HepG2 (cell line): Measurements from ENCODE around the gene ABCC3. TPM values are rescaled to one million over a fixed set of nuclear protein-coding genes. Genes with fewer than 3 reads are reported as not detected.

Experiments used
- BCL3 ChIP-seq: sonication (generic); formaldehyde crosslinking; IDR thresholded peaks from 2 replicates; pipeline ENCODE4 v1.5.1; 2020; ENCODE audit warnings: mild to moderate bottlenecking, missing genetic modification reagents, moderate library complexity
- CTCF ChIP-seq: sonication (generic); formaldehyde crosslinking; IDR thresholded peaks from 2 replicates; pipeline ENCODE4 v1.5.0; 2020; ENCODE audit warnings: mild to moderate bottlenecking, missing genetic modification reagents, moderate library complexity
- ETV5 ChIP-seq: IDR thresholded peaks from 2 replicates; pipeline ENCODE4 v1.6.1; 2018; ENCODE audit warnings: missing biosample characterization, missing genetic modification reagents, inconsistent platforms, borderline replicate concordance
- KLF6 ChIP-seq: IDR thresholded peaks from 2 replicates; pipeline ENCODE4 v1.8.0; 2016; ENCODE audit warnings: missing biosample characterization, missing genetic modification reagents
- MAX ChIP-seq: IDR thresholded peaks from 2 replicates; pipeline ENCODE4 v1.6.1; 2012; ENCODE audit warnings: inconsistent platforms
- MED1 ChIP-seq: sonication (generic); formaldehyde crosslinking; IDR thresholded peaks from 2 replicates; pipeline ENCODE4 v1.4.0; 2020; ENCODE audit warnings: missing genetic modification reagents
- NAIF1 ChIP-seq: sonication (generic); formaldehyde crosslinking; IDR thresholded peaks from 2 replicates; pipeline ENCODE4 v1.5.0; 2020; ENCODE audit warnings: mild to moderate bottlenecking, missing genetic modification reagents, borderline replicate concordance
- POLR2A ChIP-seq, 2 experiments: IDR thresholded peaks; 2 replicates each; pipeline ENCODE4 v1.6.1; 2011; ENCODE audit warnings: low read depth in 2 of 2, low read length in 2 of 2, mild to moderate bottlenecking in 1 of 2, moderate library complexity in 1 of 2; ENCODE audit not compliant: insufficient read depth in 1 of 2
- RAD21 ChIP-seq: fragments of 450-650 bp; formaldehyde crosslinking; IDR thresholded peaks from 2 replicates; pipeline ENCODE4 v1.5.0; 2020; ENCODE audit warnings: mild to moderate bottlenecking
- REPIN1 ChIP-seq: sonication (generic); formaldehyde crosslinking; IDR thresholded peaks from 2 replicates; pipeline ENCODE4 v1.8.0; 2022; ENCODE audit warnings: missing genetic modification reagents, low read depth, mild to moderate bottlenecking, borderline replicate concordance
- ZC3H4 ChIP-seq: sonication (generic); formaldehyde crosslinking; IDR thresholded peaks from 2 replicates; pipeline ENCODE4 v1.4.0; 2020; ENCODE audit warnings: missing genetic modification reagents, borderline replicate concordance
- ZNF138 ChIP-seq: sonication (generic); formaldehyde crosslinking; IDR thresholded peaks from 2 replicates; pipeline ENCODE4 v1.5.0; 2020; ENCODE audit warnings: mild to moderate bottlenecking, low read depth, missing genetic modification reagents
- ZNF280D ChIP-seq: sonication (generic); formaldehyde crosslinking; IDR thresholded peaks from 2 replicates; pipeline ENCODE4 v1.5.1; 2020; ENCODE audit warnings: mild to moderate bottlenecking, missing genetic modification reagents
- ZNF30 ChIP-seq: sonication (generic); formaldehyde crosslinking; IDR thresholded peaks from 2 replicates; pipeline ENCODE4 v1.5.0; 2020; ENCODE audit warnings: mild to moderate bottlenecking, missing genetic modification reagents
- ZNF333 ChIP-seq: sonication (generic); formaldehyde crosslinking; IDR thresholded peaks from 2 replicates; pipeline ENCODE4 v1.4.0; 2020; ENCODE audit warnings: mild to moderate bottlenecking, missing genetic modification reagents, borderline replicate concordance
- ZNF414 ChIP-seq: sonication (generic); formaldehyde crosslinking; IDR thresholded peaks from 2 replicates; pipeline ENCODE4 v1.5.0; 2020; ENCODE audit warnings: missing genetic modification reagents
- ZNF768 ChIP-seq: sonication (generic); formaldehyde crosslinking; IDR thresholded peaks from 2 replicates; pipeline ENCODE4 v1.4.0; 2020; ENCODE audit warnings: missing genetic modification reagents
- ZNF792 ChIP-seq: IDR thresholded peaks from 2 replicates; pipeline ENCODE4 v1.6.1; 2016
- polyA plus RNA-seq, 8 experiments: library from polyadenylated mRNA; depleted of rRNA in 3 of 8; stranded (reverse) in 7 of 8; unstranded in 1 of 8; fragments of >200 nt; fragmentation: Illumina TruSeq in 4 of 8; extraction: Trizol in 4 of 8; gene quantifications; 2 replicates each; pipeline versions ENCODE4 v1.2.1 to v1.2.3, GENCODE V29; 2011 to 2016; ENCODE audit warnings: low read depth in 4 of 8, missing spikeins in 1 of 8, mixed read lengths in 1 of 8; ENCODE audit not compliant: insufficient read depth in 1 of 8
- total RNA-seq, 5 experiments: library from RNA; depleted of rRNA; stranded (reverse); fragments of >200 nt; fragmentation: Illumina TruSeq; extraction: Trizol; gene quantifications; 2 replicates each; pipeline ENCODE4 v1.2.3, GENCODE V29; 2016; ENCODE audit warnings: low read depth in 1 of 5

The ABCC3 gene
- total and polyA plus RNA-seq, 2 of the 13 experiments (the other 11 are each of a cell fraction or from before 2014, with no cell fraction given) = 25.2 to 50.7 TPM

- TF ChIP-seq ZNF333 (CRISPR knock-in tag) (0 out of 2 replicates have a peak, but pooled peaks have one; percentile 21), ZNF768 (CRISPR knock-in tag) (peak; percentile 62; the same call in 1 of the 2 replicates), KLF6 (CRISPR knock-in tag) (no peak), ZNF30 (CRISPR knock-in tag) (0 out of 2 replicates have a peak, but pooled peaks have one; percentile 57), ZNF792 (no peak), ZNF138 (no peak; the same call in 1 of the 2 replicates), RAD21 (CRISPR knock-in tag) (no peak), ZC3H4 (CRISPR knock-in tag) (0 out of 2 replicates have a peak, but pooled peaks have one; percentile 31), CTCF (CRISPR knock-in tag) (0 out of 2 replicates have a peak, but pooled peaks have one; percentile 1), MAX (peak; percentile 46; the same call in 1 of the 2 replicates), REPIN1 (CRISPR knock-in tag) (no peak), ETV5 (CRISPR knock-in tag) (peak; percentile 13; the same call in 1 of the 2 replicates), NAIF1 (no peak), MED1 (CRISPR knock-in tag) (peak; percentile 1; the same call in 1 of the 2 replicates), POLR2A (IDR thresholded peaks at IDR 0.05; ENCODE audit: insufficient read depth in 1 of 2, low read depth in 2 of 2, low read length in 2 of 2) (no peak), BCL3 (CRISPR knock-in tag) (0 out of 2 replicates have a peak, but pooled peaks have one; percentile 21), ZNF280D (CRISPR knock-in tag) (0 out of 2 replicates have a peak, but pooled peaks have one; percentile 52), ZNF414 (peak; percentile 71; the same call in 1 of the 2 replicates)
Observed at GRCh38 chr17:50683434-50684287, 49.0 kb downstream of the ABCC3 start (continued).
